Upper lobe of left lung (tissue), 6 donors: ENCODE data around the gene PNLIPRP2. TPM values are rescaled to one million over a fixed set of nuclear protein-coding genes. Genes with fewer than 3 reads are reported as not detected.

Experiments used
- ATAC-seq, 2 donors: fragments of 200-7000 bp; cut with Tn5 transposase; one replicate each; pipeline ENCODE4 v1.9.1; 2022; ENCODE audit warnings: mild to moderate bottlenecking in 2 of 2, moderate library complexity in 2 of 2; ENCODE audit not compliant: low FRiP score in 2 of 2
- DNase-seq, 2 donors: peaks; one replicate each; pipeline ENCODE4 v3.0.0-alpha.2; 2019 to 2020
- H3K27ac ChIP-seq, 4 donors: fragments of 200-600 bp; sonication (generic); one replicate each; pipeline ENCODE4 v1.5.1; 2016 to 2019
- H3K27me3 ChIP-seq, 4 donors: fragments of 200-600 bp; sonication (generic); one replicate each; pipeline ENCODE4 v1.5.1; 2017 to 2019
- H3K36me3 ChIP-seq, 4 donors: fragments of 200-600 bp; sonication (generic); one replicate each; pipeline ENCODE4 v1.5.1; 2016 to 2019
- H3K4me1 ChIP-seq, 4 donors: fragments of 200-600 bp; sonication (generic); one replicate each; pipeline ENCODE4 v1.5.1; 2018 to 2019
- H3K4me3 ChIP-seq, 4 donors: fragments of 200-600 bp; sonication (generic); one replicate each; pipeline ENCODE4 v1.5.1; 2017 to 2019; ENCODE audit warnings: mild to moderate bottlenecking in 2 of 4, moderate library complexity in 1 of 4
- H3K9me3 ChIP-seq, 4 donors: fragments of 200-600 bp; sonication (generic); one replicate each; pipeline ENCODE4 v1.5.1; 2018 to 2019
- CTCF ChIP-seq, 6 experiments: fragments of 450-650 bp in 4 of 6; fragments of 200-600 bp in 2 of 6; sonication (generic) in 2 of 6; IDR thresholded peaks; one replicate each; pipeline ENCODE4 v1.5.1; 2016 to 2019; ENCODE audit warnings: antibody characterized with exemption in 6 of 6
- EP300 ChIP-seq, 4 donors: sonication (generic); formaldehyde crosslinking; IDR thresholded peaks; one replicate each; pipeline ENCODE4 v1.5.1; 2017; ENCODE audit warnings: antibody characterized with exemption in 4 of 4, control low read depth in 2 of 4
- POLR2A ChIP-seq, 4 donors: fragments of 450-650 bp; IDR thresholded peaks; one replicate each; pipeline ENCODE4 v1.5.1; 2016 to 2017; ENCODE audit warnings: antibody characterized with exemption in 4 of 4, mild to moderate bottlenecking in 2 of 4
- POLR2AphosphoS5 ChIP-seq, 2 donors: sonication (generic); formaldehyde crosslinking; IDR thresholded peaks; one replicate each; pipeline ENCODE4 v1.5.1; 2017; ENCODE audit warnings: antibody characterized with exemption in 2 of 2
- WGBS, 2 donors: methylation state at CpG; one replicate each; pipeline ENCODE4 v1.1.5; 2017 to 2018; 5-methylcytosine and 5-hydroxymethylcytosine counted together
- total RNA-seq, 6 donors: library from RNA; depleted of rRNA in 4 of 6; stranded (reverse); fragments of >200 nt in 4 of 6; gene quantifications; one replicate each; pipeline versions ENCODE4 v1.1.0 to v1.2.1, GENCODE V29; 2016 to 2021
- donor health status: DM: no; HTN: no; CAD: no; lungs with moderate emphysema.
- donor health status: DM: no; HTN: yes; CAD: no; lungs with severe emphysema.

Gene PNLIPRP2
- total RNA-seq, 6 donors from 2014 or later, result 0.49 to 0.88 TPM; not detected in 4

DNA sequence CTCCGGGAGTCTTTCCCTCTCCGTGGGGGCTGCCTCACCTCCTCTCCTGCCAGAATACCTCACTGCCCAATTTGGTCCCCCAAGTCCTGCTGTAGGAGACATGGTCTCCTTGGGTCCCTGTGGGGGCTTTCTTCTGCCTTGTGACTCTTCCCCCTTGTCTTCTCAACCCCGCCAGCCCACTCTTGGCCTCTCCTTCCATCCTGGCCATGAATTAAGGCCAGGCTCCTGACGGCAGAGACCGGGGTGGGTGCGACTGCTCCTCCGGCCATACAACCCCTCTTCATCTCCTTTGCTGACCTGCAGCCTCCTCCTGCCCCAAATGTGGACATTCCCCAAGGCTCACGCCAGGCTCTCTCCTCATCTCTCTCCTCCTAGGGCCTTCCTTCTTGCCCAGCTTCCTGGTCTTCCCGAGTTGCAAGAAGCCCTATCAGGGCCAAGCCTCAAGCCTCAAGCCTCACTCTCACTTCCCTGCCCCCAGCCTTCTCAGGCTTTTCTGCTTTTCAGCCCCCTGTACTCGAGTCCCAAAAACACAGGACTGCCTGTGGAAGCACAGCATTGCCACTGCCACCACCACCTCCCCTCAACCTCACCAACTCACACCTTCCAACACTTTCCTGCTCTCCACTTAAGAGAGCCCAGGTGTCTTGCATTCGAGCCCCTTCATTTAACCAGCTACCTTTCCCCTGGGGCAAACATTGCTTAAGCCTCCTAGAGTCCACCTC is 1.3 kb downstream of the PNLIPRP2 start:
- no peaks in the 10 kb centered on the region for H3K9me3 ChIP-seq
- TF ChIP-seq EP300 (IDR thresholded peaks at IDR 0.05) (no peak), CTCF (IDR thresholded peaks at IDR 0.05) (no peak), POLR2A (IDR thresholded peaks at IDR 0.05) (no peak), POLR2AphosphoS5 (IDR thresholded peaks at IDR 0.05) (no peak)
- WGBS, 2 donors, result 79 to 87% methylated on average over 11 of the region's 11 CpGs
- H3K27ac ChIP-seq, result no peak overlapping the region
- no peaks in the 10 kb centered on the region for H3K27me3 ChIP-seq
- H3K4me3 ChIP-seq, result no peak overlapping the region
- ATAC-seq (no peak), DNase-seq (no peak)
- H3K36me3 ChIP-seq, result no peaks in the 10 kb centered on the region
- no peaks in the 10 kb centered on the region for H3K4me1 ChIP-seq

GRCh38 chr10:116625845-116626244 is 5.1 kb downstream of the PNLIPRP2 start:
- Histone ChIP-seq H3K4me3 (no peak overlapping the region), H3K36me3 (no peaks in the 10 kb centered on the region), H3K9me3 (no peaks in the 10 kb centered on the region), H3K27me3 (peaks cover 0 to 7% (median 1%) of the 10 kb centered on the region in 4 donors), H3K27ac (no peak overlapping the region), H3K4me1 (peaks cover 0 to 3% (median 0%) of the 10 kb centered on the region in 4 donors)
- no peak for ATAC-seq
- no peak for TF ChIP-seq POLR2A (IDR thresholded peaks at IDR 0.05)
- no peak for TF ChIP-seq EP300 (IDR thresholded peaks at IDR 0.05)
- TF ChIP-seq POLR2AphosphoS5 (IDR thresholded peaks at IDR 0.05), result no peak
- TF ChIP-seq CTCF (IDR thresholded peaks at IDR 0.05), result no peak
- DNase-seq, result no peak
- 85 to 90% methylated on average over 7 of the region's 7 CpGs for WGBS, 2 donors

DNA sequence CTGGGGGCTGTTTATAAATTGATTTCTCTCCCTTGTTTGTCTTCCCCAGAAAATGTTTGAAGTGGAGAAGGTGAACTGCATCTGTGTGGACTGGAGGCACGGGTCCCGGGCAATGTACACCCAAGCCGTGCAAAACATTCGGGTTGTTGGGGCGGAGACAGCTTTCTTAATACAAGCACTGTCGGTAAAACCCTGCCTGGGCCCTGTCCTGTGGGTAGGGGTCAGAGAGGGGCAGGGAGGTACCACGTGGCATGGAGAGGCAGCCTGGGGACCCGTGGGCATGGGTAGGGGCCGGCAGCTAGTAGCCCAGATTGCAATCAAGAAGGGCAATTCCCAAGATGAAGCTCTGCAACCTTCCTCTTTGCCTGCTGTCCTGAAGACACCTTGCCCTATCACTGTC is 6.1 kb downstream of the PNLIPRP2 start:
- ATAC-seq (no peak), DNase-seq (peak in 1 of 2 donors; percentile 15)
- no peak overlapping the region for H3K4me3 ChIP-seq
- no peak overlapping the region for H3K27ac ChIP-seq
- peaks cover 0 to 3% (median 0%) of the 10 kb centered on the region in 4 donors for H3K4me1 ChIP-seq
- peaks cover 0 to 7% (median 1%) of the 10 kb centered on the region in 4 donors for H3K27me3 ChIP-seq
- TF ChIP-seq POLR2AphosphoS5 (IDR thresholded peaks at IDR 0.05) (no peak), POLR2A (IDR thresholded peaks at IDR 0.05) (no peak), EP300 (IDR thresholded peaks at IDR 0.05) (no peak), CTCF (IDR thresholded peaks at IDR 0.05) (no peak)
- H3K36me3 ChIP-seq, result no peaks in the 10 kb centered on the region
- 70 to 76% methylated on average over 6 to 9 of the region's 9 CpGs for WGBS, 2 donors
- H3K9me3 ChIP-seq, result no peaks in the 10 kb centered on the region

GRCh38 chr10:116627386-116627933 is 6.7 kb downstream of the PNLIPRP2 start:
- 5 to 6% methylated on average over 11 to 22 of the region's 49 CpGs for WGBS, 2 donors
- peak in 1 of 2 donors; percentile 40 for ATAC-seq
- Histone ChIP-seq H3K36me3 (no peaks in the 10 kb centered on the region), H3K27me3 (peaks cover 0 to 7% (median 1%) of the 10 kb centered on the region in 4 donors), H3K4me1 (peaks cover 0 to 3% (median 0%) of the 10 kb centered on the region in 4 donors), H3K9me3 (no peaks in the 10 kb centered on the region), H3K27ac (no peak overlapping the region), H3K4me3 (peak overlapping the region in 1 of 4 donors; percentile 24)
- peak in 1 of 2 donors; percentile 84 for DNase-seq
- peak in 4 of 6 experiments; percentile 12 to 56 (median 42) for TF ChIP-seq CTCF (IDR thresholded peaks at IDR 0.05)
- no peak for TF ChIP-seq POLR2AphosphoS5 (IDR thresholded peaks at IDR 0.05)
